Measurements from ENCODE around the gene IL7R.

DNA sequence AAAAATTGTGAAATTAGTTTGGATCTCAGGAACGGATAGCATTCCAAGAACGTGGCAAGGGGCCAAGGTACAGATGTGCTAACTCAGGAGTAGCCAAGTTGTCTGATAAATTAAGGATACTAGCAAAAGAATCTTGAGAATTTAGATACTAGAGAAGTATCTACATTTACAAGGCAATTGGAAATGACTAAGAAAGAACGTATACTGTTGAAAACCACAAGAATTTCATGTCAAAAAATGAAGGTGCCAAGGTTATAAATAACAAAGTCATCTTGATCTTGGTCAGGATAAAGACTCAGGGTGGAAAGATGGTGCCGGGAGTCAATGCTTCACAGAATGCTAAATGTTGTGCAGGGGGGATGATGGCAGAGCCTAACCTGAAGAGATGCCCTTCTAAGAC, 62.5 kb downstream of the IL7R start:
- TF ChIP-seq ZNF879 (CRISPR knock-in tag; IDR thresholded peaks at IDR 0.05) (no peak), MAFK (conservative IDR thresholded peaks at IDR 0.05 in 1 of 2, IDR thresholded peaks at IDR 0.05 in 1 of 2; ENCODE audit: low read length in 2 of 2) (no peak), GABPA (IDR thresholded peaks at IDR 0.05; ENCODE audit: low read depth, low read length) (no peak), GABPA (CRISPR knock-in tag; IDR thresholded peaks at IDR 0.05; ENCODE audit: low read depth) (no peak), POLR2A (IDR thresholded peaks at IDR 0.05; ENCODE audit: insufficient read depth in 1 of 2, low read depth in 2 of 2, low read length in 2 of 2) (no peak), NCOA1 (CRISPR knock-in tag; IDR thresholded peaks at IDR 0.05) (no peak)
- TF ChIP-seq, protein P1, sequence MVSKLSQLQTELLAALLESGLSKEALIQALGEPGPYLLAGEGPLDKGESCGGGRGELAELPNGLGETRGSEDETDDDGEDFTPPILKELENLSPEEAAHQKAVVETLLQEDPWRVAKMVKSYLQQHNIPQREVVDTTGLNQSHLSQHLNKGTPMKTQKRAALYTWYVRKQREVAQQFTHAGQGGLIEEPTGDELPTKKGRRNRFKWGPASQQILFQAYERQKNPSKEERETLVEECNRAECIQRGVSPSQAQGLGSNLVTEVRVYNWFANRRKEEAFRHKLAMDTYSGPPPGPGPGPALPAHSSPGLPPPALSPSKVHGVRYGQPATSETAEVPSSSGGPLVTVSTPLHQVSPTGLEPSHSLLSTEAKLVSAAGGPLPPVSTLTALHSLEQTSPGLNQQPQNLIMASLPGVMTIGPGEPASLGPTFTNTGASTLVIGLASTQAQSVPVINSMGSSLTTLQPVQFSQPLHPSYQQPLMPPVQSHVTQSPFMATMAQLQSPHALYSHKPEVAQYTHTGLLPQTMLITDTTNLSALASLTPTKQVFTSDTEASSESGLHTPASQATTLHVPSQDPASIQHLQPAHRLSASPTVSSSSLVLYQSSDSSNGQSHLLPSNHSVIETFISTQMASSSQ (IDR thresholded peaks at IDR 0.05; ENCODE audit: low read depth): no peak
- TF ChIP-seq, protein P1 (CRISPR knock-in tag; IDR thresholded peaks at IDR 0.05; ENCODE audit: borderline replicate concordance): no peak
- TF ChIP-seq, protein P2, sequence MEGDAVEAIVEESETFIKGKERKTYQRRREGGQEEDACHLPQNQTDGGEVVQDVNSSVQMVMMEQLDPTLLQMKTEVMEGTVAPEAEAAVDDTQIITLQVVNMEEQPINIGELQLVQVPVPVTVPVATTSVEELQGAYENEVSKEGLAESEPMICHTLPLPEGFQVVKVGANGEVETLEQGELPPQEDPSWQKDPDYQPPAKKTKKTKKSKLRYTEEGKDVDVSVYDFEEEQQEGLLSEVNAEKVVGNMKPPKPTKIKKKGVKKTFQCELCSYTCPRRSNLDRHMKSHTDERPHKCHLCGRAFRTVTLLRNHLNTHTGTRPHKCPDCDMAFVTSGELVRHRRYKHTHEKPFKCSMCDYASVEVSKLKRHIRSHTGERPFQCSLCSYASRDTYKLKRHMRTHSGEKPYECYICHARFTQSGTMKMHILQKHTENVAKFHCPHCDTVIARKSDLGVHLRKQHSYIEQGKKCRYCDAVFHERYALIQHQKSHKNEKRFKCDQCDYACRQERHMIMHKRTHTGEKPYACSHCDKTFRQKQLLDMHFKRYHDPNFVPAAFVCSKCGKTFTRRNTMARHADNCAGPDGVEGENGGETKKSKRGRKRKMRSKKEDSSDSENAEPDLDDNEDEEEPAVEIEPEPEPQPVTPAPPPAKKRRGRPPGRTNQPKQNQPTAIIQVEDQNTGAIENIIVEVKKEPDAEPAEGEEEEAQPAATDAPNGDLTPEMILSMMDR (CRISPR knock-in tag; IDR thresholded peaks at IDR 0.05): no peak
- TF ChIP-seq, protein P3, sequence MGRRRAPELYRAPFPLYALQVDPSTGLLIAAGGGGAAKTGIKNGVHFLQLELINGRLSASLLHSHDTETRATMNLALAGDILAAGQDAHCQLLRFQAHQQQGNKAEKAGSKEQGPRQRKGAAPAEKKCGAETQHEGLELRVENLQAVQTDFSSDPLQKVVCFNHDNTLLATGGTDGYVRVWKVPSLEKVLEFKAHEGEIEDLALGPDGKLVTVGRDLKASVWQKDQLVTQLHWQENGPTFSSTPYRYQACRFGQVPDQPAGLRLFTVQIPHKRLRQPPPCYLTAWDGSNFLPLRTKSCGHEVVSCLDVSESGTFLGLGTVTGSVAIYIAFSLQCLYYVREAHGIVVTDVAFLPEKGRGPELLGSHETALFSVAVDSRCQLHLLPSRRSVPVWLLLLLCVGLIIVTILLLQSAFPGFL (CRISPR knock-in tag; IDR thresholded peaks at IDR 0.05): no peak

All from HepG2 (cell line).